HuH-7.5 (cell line): ENCODE data around the gene RAB3GAP1.
"Not testable (repeated sequence)": the region's sequence is repeated elsewhere in the genome, so short reads cannot be mapped to it uniquely, and the experiment has no call there.

ENCODE experiments used
- DNase-seq: peaks from one replicate; pipeline ENCODE4 v3.0.0; 2011; ENCODE audit warnings: low spot score

RAB3GAP1 gene

DNA sequence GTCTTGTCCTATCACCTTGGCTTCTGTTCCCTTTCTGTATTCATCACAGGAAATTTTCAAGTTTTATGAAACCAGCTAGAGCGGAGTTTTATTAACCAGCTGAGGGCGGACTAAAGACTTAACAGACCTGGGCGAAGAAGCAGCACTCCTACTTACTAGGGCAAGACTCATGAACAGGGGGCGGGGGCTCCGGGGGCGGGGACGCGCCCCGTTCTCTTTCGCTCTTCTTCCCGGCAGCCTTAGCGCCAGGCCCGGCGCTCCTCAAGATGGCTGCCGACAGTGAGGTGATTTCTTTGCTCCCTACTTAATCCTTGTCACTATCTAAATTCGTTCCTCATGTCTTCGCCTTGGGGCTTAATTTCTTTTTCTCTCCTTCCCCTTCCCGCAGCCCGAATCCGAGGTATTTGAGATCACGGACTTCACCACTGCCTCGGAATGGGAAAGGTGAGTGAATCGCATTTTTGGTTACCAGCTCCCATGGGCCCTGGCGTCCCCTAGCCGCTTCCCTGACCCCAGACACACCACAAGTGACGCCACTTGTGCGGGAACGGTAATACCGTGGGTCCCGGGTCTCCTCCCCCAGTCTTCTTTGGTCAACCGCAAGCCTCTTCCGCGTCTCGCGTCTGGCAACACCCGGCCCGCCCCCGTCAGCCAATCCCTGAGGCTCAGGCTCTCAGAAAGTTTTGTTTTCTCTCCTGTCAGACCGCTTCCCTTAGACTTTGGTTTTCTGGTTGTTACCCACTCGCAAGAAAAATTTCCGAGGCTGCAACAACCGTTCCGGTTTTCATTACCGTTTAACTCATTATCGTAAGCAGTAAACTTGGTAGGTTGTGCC, at the start of gene RAB3GAP1:
Gene RAB3GAP1 (plus strand): TSS at position 251 of the 835 bp plus-strand sequence. CDS start 16 bp downstream, at position 267.
- DNase-seq, result peak; percentile 75

GRCh38 chr2:135002836-135003235, 49.3 kb upstream of the RAB3GAP1 start:
- no peak for DNase-seq

DNA sequence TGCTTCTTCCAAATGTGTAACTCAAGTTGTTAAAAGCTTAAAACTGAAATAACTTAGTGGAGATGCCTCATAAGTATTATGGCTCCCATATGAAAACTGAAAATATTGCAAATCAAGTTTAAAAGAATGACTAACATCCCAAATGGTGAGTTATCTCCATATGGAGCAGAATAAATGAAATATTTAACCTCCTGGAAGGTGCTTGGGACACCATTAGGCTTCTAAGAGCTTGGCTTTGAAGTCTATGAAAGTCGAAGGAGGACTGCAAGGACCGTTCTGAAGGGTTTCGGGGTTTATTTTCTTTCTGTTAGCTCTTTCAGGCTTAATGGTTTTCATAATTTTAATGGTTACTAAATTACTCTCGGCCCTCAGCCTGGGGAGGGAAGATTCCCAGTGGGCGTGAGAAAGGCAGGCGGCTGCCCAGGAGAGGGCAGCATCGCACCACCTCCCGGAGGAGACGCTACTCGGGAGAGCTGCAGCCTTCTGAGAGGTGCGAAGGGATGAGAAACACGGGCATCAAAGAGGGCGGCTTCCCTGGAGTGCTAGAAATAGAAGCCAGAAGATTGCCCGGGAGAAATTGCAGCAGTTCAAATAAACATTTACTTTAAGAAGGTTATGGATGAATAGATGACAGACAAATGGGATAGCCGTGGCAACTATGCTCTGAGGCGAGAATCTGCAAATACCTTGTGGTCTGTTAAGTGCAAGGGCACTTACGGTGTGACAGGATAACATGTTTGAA, 47.9 kb upstream of the RAB3GAP1 start:
- peak; percentile 60 for DNase-seq

GRCh38 chr2:135005753-135006152, 46.3 kb upstream of the RAB3GAP1 start:
- DNase-seq, result no peak

DNA sequence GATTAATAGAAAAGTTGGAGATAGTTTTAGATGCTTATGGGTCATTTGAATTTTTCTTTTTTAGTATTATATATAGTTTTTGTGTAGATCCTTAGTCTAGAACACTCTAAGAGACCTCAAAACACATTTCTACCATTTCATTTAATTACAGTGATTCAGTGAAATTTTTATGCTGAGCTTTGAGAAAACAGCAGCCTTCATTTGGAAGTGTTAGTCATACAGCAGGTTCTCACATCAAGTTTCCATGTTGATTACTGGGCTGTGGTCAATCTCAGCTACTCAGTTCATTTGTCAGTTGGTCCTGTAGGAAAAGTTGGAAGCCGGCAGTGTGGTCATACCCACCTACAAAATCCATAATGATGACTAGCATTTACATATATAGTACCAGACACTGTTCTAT, 42.8 kb upstream of the RAB3GAP1 start:
- DNase-seq, result no peak

- DNase-seq, result no peak
Measured at GRCh38 chr2:135010200-135010942, 41.7 kb upstream of the RAB3GAP1 start.

GRCh38 chr2:135011633-135012032, 40.5 kb upstream of the RAB3GAP1 start:
- no peak for DNase-seq

DNA sequence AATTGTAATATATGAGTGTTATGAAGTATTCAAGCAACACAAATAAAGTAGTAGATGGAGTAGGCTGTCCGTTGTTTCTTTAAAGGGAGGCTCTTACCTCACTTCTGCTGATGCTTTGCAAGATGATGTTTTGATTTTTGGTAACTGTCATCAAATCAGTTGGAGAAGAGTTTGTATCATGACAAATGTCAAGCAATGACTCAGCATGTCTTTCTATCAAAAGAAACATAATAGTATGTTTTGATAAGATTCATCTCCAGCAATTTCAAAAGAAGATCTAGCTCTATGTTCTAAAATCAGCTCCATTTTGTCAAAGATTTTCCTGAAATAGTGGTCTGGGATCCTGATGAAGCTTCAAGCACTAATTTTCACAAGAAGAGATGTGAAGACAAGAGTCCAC, 30.5 kb upstream of the RAB3GAP1 start:
- no peak for DNase-seq

- no peak for DNase-seq
Measured at GRCh38 chr2:135022952-135023880, 28.9 kb upstream of the RAB3GAP1 start.

- DNase-seq, result no peak
Measured at GRCh38 chr2:135023886-135024485, 28.1 kb upstream of the RAB3GAP1 start.

DNA sequence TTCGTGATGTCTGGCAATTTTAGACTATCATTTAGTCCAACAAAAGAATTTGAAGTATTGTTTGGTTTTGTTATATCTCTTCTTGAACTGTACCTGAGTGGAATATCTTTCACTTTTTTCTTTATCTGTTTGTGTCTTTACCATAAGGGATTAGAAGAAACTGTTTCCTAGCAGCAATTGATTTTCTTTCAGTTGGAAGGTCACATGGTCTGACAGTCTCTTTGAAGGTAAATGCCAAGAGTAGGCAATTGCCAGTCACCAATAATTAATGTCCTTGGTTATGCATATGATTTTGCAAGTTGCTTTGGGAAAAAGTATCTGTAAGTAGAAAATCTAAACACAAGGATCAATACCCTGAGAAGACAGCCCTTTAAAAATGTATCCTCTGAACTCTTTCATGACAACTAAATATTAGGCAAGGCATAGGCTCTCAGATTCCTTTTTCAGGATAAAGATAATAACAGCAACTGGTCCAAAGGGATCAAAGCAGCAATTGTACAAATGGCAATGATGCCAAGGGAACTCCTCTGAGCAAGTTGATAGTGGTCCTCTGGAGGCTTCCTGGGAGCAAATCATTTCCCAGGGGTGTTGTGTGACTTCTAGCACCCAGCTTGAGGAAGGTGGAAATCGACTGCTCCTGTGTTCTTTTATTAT, 22.5 kb upstream of the RAB3GAP1 start:
- DNase-seq, result peak; percentile 23

GRCh38 chr2:135030826-135031225, 21.3 kb upstream of the RAB3GAP1 start:
- peak; percentile 32 for DNase-seq

DNA sequence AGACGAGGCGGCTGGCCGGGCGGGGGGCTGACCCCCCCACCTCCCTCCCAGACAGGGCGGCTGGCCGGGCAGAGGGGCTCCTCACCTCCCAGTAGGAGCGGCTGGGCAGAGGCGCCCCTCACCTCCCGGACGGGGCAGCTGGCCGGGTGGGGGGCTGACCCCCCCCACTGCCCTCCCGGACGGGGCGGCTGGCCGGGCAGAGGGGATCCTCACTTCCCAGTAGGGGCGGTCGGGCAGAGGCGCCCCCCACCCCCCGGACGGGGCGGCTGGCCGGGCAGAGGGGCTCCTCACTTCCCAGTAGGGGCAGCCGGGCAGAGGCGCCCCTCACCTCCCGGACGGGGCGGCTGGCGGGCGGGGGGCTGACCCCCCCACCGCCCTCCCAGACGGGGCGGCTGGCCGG, 18.9 kb upstream of the RAB3GAP1 start:
- DNase-seq, result not testable (repeated sequence)

GRCh38 chr2:135037831-135038230, 14.3 kb upstream of the RAB3GAP1 start:
- DNase-seq, result no peak

DNA sequence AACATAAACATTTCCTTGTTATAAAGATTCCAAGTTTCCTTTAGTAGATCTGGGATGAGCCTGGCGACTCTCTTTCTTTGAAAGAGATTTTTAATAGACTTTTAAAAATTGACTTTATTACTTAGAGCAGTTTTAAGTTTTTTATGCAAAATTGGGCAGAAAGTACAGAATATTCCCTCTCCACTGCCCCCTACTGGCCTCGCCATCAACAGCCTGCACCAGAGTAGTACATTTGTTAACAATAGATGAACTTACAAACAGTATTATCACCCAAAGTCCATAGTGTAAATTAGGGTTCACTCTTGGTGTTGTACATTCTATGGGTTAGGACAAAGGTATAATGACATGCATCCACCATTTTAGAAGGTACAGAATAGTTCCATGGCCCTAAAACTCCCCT, 8.7 kb upstream of the RAB3GAP1 start:
- no peak for DNase-seq

DNA sequence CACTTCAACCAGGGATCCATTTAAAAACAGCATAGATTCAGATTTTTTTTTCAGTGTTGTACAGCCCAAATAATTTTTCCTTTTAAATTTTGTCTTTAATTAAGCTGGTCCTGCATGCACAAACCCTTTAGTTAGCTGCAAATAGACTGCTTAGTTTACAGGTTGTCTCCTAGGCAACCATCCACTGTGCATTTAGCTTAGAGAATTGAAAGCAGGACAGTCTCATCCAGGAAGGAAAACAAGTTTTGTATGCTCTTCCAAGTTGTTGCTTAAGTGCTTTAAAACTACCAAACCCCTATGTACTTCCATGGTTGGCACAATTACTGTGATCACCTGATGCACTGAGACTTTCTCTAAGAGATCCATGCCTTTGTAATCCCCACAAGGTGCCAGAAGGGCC, 4.8 kb upstream of the RAB3GAP1 start, which contains the start of gene MAP3K19:
Gene MAP3K19 (minus strand): TSS at position 148 of the 400 bp plus-strand sequence. CDS start 22,800 bp downstream, outside the sequence.
- DNase-seq, result no peak

DNA sequence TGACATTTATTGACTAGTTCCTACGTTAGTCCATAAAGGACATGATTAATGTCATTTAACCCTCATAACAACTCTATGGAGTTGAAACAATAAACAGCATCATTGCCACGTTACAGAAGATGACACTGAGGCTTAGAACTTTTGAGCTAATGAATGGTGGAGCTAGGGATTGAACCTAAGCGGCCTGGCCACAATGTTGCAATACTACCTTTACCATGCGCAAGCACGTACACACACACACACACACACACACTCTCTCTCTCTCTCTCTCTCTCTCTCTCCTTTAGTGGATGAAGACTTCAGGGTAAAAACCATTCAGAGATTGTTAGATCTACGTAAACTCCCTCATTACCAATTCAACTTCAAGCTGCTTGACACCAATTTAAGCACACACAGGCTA, 4.0 kb upstream of the RAB3GAP1 start:
- DNase-seq, result no peak

DNA sequence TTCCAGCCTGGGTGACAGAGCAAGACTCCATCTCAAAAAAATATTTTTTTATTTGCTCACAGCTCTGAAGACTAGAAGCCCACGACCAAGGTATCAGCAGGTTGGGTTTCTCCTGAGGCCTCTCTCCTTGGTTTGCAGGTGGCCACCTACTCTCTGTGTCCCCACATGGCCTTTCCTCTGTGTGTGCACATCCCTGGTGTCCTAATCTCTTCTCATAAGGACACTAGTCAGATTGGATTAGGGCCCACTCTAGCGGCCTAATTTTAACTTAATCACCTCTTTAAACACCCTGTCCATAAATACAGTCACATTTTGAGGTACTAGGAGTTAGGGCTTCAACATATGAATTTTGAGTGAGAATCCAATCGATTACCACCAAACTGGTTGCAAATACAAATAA, 2.0 kb upstream of the RAB3GAP1 start:
- no peak for DNase-seq

DNA sequence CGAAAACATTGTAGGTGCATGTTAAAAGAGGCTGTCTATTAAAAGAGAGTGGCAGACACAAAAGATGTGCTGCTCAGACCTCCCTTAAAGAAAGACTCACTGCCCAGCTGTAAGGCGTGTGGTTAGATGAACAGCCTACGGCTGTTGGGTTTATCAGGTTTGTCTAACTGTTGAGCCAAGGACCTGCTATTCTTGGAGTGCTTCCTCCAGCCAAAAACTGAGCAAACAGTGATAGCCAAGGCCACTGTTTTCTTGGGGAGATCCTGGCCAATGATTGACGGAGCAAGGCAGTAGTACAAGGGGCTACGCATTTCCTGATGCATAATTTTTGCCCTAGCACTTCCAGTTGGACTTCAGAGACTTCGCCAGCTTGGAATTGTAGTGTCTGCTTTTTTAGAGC, 1.4 kb upstream of the RAB3GAP1 start:
- no peak for DNase-seq

DNA sequence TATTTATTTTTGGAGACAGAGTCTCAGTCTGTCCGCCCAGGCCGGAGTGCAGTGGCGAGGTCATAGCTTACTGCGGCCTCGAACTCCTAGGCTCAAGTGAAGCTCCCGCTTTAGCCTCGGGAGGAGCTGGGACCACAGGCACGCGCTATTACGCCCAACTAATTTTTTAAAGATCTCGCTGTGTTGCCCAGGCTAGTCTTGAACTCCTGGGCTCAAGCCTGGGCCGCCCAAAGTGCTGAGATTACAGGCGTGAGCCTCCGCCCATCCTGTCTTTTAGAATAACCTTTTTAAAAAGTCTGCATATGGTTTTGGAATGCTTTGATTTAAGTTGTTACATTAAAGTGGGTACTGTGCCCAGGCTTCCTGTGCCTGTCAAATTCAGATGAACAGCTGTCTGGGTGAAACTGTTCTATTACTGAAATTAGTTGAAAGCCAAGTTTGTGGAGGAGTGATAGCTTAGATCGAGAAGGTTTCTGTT, 944 bp downstream of the RAB3GAP1 start:
- DNase-seq, result no peak
